RWPE2 (cell line): ENCODE measurements around the gene TGFBRAP1.

ENCODE experiments used
- ATAC-seq: fragments of 200-7000 bp; cut with Tn5 transposase; 3 replicates; pipeline ENCODE4 v1.9.1; 2021; ENCODE audit warnings: low read depth
- DNase-seq: peaks from one replicate; pipeline ENCODE4 v3.0.0-alpha.2; 2020; ENCODE audit warnings: low spot score
- H3K27ac ChIP-seq: fragments of 450-650 bp; 2 replicates; pipeline ENCODE4 v1.5.1; 2017; ENCODE audit warnings: mild to moderate bottlenecking; ENCODE audit not compliant: poor library complexity, severe bottlenecking
- H3K27me3 ChIP-seq: fragments of 250-450 bp; sonication (Bioruptor Pico); 2 replicates; pipeline ENCODE4 v1.5.1; 2021; ENCODE audit warnings: mild to moderate bottlenecking, moderate library complexity; ENCODE audit not compliant: insufficient read depth, poor library complexity, severe bottlenecking
- H3K36me3 ChIP-seq: fragments of 250-450 bp; sonication (Bioruptor Pico); 2 replicates; pipeline ENCODE4 v1.5.1; 2020; ENCODE audit warnings: low read depth, mild to moderate bottlenecking, moderate library complexity
- H3K4me1 ChIP-seq: fragments of 250-450 bp; sonication (Bioruptor Pico); 2 replicates; pipeline ENCODE4 v1.5.1; 2021; ENCODE audit warnings: mild to moderate bottlenecking, moderate library complexity; ENCODE audit not compliant: insufficient read depth, poor library complexity, severe bottlenecking
- H3K4me3 ChIP-seq: fragments of 250-450 bp; sonication (Bioruptor Pico); 2 replicates; pipeline ENCODE4 v1.5.1; 2021; ENCODE audit warnings: mild to moderate bottlenecking, moderate library complexity; ENCODE audit not compliant: severe bottlenecking
- H3K9me3 ChIP-seq: fragments of 250-450 bp; sonication (Bioruptor Pico); 2 replicates; pipeline ENCODE4 v1.5.1; 2021; ENCODE audit warnings: mild to moderate bottlenecking, moderate library complexity; ENCODE audit not compliant: severe bottlenecking
- TF ChIP-seq, protein P1 (sequence below): fragments of 450-650 bp; IDR thresholded peaks from one replicate; pipeline ENCODE4 v1.5.1; 2017; ENCODE audit warnings: mild to moderate bottlenecking, moderate library complexity; ENCODE audit not compliant: poor library complexity, severe bottlenecking

Gene TGFBRAP1

DNA sequence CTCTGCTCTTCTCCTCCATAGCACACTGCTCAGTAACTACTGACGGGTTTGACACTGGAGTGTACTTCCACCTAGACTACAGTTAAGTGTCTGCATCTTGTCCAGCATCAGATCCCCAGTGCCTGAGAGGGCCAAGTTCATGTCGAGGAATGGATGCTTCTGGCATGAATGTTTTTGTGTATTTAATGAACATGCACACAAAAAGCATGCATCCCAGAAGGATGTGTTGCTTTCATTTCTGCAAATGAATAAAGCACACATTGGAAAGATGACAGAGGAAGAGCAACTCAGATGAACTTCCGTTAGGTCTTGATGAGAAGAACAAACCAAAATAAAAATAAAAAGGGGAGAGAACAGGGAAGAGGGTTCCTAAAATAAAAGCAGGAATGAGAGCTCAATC, 35.7 kb upstream of the TGFBRAP1 start:
- H3K4me1 ChIP-seq = no peaks in the 10 kb centered on the region
- DNase-seq (no peak), ATAC-seq (no peak)
- no peaks in the 10 kb centered on the region for H3K27me3 ChIP-seq
- TF ChIP-seq, protein P1, sequence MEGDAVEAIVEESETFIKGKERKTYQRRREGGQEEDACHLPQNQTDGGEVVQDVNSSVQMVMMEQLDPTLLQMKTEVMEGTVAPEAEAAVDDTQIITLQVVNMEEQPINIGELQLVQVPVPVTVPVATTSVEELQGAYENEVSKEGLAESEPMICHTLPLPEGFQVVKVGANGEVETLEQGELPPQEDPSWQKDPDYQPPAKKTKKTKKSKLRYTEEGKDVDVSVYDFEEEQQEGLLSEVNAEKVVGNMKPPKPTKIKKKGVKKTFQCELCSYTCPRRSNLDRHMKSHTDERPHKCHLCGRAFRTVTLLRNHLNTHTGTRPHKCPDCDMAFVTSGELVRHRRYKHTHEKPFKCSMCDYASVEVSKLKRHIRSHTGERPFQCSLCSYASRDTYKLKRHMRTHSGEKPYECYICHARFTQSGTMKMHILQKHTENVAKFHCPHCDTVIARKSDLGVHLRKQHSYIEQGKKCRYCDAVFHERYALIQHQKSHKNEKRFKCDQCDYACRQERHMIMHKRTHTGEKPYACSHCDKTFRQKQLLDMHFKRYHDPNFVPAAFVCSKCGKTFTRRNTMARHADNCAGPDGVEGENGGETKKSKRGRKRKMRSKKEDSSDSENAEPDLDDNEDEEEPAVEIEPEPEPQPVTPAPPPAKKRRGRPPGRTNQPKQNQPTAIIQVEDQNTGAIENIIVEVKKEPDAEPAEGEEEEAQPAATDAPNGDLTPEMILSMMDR = no peak
- H3K27ac ChIP-seq = no peak overlapping the region
- no peak overlapping the region for H3K4me3 ChIP-seq
- no peaks in the 10 kb centered on the region for H3K9me3 ChIP-seq
- H3K36me3 ChIP-seq = peaks cover 99% of the 10 kb centered on the region

DNA sequence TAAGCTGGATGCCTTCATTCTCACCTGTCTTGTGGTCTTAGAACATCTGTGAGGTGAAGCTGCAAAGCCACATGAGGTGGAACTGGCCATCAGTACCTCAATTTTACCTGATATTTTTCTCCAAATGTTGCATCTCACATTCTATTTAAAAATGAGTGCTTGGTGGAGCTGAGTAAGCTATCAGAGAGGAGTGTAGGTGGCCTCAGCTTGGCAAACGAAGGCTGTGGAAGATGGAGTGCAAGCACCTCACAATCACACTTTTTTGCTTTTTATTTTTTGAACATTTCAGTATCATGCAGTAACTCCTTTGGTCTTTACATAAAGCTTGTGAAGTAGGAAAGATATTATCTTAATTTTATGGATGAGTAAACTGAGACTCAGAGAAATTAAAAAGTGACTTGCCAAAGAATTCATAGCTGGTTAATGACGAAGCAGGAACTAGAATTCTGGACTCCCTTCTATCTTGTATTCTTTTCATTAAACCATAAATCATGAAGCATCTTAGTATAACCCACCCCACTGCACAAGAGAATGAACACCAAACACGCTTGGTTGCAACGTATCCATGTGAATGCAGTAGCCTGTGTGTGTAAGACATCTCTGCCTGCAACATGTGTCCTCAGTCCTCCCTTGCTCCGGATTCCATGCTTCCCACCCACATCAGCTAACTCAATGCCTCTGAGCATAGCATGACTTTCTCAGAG, 35.1 kb upstream of the TGFBRAP1 start:
- H3K9me3 ChIP-seq = no peaks in the 10 kb centered on the region
- DNase-seq (no peak), ATAC-seq (no peak)
- no peak overlapping the region for H3K4me3 ChIP-seq
- TF ChIP-seq, protein P1 = no peak
- H3K36me3 ChIP-seq = peaks cover 97% of the 10 kb centered on the region
- no peak overlapping the region for H3K27ac ChIP-seq
- H3K27me3 ChIP-seq = no peaks in the 10 kb centered on the region
- H3K4me1 ChIP-seq = no peaks in the 10 kb centered on the region

DNA sequence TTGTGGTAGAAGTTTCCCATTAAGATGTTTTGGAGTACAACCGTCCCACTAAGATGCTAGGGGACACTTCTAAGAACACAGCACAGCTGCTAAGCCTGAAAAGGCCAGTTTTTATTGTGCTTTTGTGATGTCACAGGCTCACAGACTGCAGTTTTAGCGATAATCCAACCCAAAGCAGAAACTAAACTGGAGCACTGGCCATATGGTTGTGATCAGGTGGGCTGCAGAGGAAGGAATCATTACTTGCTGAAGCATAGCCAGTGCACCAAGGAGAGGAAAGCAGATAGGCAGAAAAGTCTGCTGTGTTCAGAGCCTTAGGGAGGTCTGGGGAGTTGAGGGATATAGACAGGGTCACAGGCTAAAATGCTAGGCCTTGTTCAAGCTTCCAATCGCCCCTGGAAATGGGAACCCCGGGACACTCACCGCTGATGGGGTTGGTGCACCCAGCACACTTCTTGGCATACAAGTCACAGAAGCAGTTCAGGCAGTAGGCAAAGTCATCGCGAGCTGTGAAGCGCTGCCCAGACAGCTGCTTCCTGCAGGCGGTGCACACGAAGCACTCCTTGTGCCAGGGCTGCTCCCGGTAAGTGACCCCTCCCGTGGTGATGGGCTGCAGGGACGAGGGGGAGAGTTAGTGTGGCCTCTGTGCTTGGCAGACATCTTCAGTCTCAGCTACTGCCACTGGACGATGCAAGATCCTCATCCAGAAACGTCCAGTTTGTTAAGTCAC, 33.5 kb upstream of the TGFBRAP1 start:
- Histone ChIP-seq H3K4me1 (no peaks in the 10 kb centered on the region), H3K9me3 (no peaks in the 10 kb centered on the region), H3K4me3 (no peak overlapping the region), H3K36me3 (peaks cover 97% of the 10 kb centered on the region), H3K27ac (no peak overlapping the region), H3K27me3 (no peaks in the 10 kb centered on the region)
- ATAC-seq = no peak
- no peak for DNase-seq
- TF ChIP-seq, protein P1 = no peak

DNA sequence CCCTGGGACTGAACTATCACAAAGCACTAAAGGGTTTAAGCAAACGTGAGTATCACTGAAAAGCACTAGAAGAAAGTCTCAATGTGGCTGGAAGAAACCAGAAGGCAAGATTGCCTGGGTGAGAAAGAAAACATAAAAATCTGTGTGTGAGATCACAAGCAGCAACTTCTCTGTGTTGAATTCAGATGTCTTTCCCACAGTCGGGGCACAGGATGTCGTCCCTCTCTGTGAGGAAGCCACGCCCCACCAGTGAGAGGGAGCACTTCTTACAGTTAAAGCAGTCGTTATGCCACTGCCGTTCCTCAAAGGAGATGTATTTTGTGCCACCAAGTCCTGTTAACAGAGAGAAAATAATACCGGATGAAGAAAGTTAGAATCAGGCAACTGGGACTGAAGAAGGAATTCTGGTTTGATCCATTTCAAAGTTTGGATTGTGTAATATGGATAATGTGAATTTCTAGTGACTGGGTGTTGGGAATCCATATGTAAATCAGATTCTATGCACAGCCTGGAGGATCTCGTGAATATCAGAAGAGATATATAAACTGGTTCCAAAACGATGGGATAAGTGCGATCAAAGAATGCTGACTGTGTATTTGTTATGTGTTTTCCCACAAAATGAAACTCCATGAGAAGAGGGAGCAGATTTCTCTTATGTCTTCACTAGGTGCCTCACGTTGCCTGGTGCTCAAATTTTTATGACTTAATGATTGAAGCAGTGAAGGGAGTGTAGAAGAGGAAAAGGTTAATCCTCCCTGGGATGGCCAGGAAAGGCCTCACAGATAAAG, 31.8 kb upstream of the TGFBRAP1 start:
- Histone ChIP-seq H3K4me3 (no peak overlapping the region), H3K27me3 (no peaks in the 10 kb centered on the region), H3K27ac (no peak overlapping the region), H3K4me1 (no peaks in the 10 kb centered on the region), H3K36me3 (peaks cover 94% of the 10 kb centered on the region), H3K9me3 (peaks cover 3% of the 10 kb centered on the region)
- no peak for DNase-seq
- TF ChIP-seq, protein P1 = no peak
- ATAC-seq = no peak
